Stomach smooth muscle (tissue), 2 donors: Measurements from ENCODE around the gene SLC44A5.

Experiments
- H3K27ac ChIP-seq: one replicate; pipeline ENCODE4 v1.7.0; 2013; ENCODE audit warnings: mild to moderate bottlenecking, low read length, inconsistent platforms
- H3K27me3 ChIP-seq, 2 donors: one replicate each; pipeline ENCODE4 v1.7.0; 2013; ENCODE audit warnings: low read length in 2 of 2; ENCODE audit not compliant: insufficient read depth in 2 of 2, control insufficient read depth in 1 of 2
- H3K36me3 ChIP-seq, 2 donors: one replicate each; pipeline ENCODE4 v1.7.0; 2013; ENCODE audit warnings: low read length in 2 of 2; ENCODE audit not compliant: control insufficient read depth in 2 of 2, insufficient read depth in 2 of 2
- H3K4me1 ChIP-seq: one replicate; pipeline ENCODE4 v1.7.0; 2013; ENCODE audit warnings: low read length; ENCODE audit not compliant: control insufficient read depth, insufficient read depth
- H3K4me3 ChIP-seq, 2 donors: one replicate each; pipeline ENCODE4 v1.7.0; 2013; ENCODE audit warnings: low read length in 2 of 2
- H3K9ac ChIP-seq, 2 donors: one replicate each; pipeline ENCODE4 v1.7.0; 2013; ENCODE audit warnings: low read length in 2 of 2, mild to moderate bottlenecking in 1 of 2
- H3K9me3 ChIP-seq, 2 donors: one replicate each; pipeline ENCODE4 v1.7.0; 2013; ENCODE audit warnings: low read length in 2 of 2; ENCODE audit not compliant: control insufficient read depth in 2 of 2
- donor health status: healthy.
- donor health status: Pancreatic carcinoma.

The SLC44A5 gene

GRCh38 chr1:75589637-75590036 lies 21.3 kb downstream of the SLC44A5 start:
- Histone ChIP-seq H3K9me3 (no peaks in the 10 kb centered on the region), H3K9ac (no peak overlapping the region), H3K4me3 (no peak overlapping the region), H3K27me3 (peaks cover 0 to 2% of the 10 kb centered on the region in 2 donors), H3K27ac (no peak overlapping the region), H3K4me1 (no peaks in the 10 kb centered on the region), H3K36me3 (no peaks in the 10 kb centered on the region)

DNA sequence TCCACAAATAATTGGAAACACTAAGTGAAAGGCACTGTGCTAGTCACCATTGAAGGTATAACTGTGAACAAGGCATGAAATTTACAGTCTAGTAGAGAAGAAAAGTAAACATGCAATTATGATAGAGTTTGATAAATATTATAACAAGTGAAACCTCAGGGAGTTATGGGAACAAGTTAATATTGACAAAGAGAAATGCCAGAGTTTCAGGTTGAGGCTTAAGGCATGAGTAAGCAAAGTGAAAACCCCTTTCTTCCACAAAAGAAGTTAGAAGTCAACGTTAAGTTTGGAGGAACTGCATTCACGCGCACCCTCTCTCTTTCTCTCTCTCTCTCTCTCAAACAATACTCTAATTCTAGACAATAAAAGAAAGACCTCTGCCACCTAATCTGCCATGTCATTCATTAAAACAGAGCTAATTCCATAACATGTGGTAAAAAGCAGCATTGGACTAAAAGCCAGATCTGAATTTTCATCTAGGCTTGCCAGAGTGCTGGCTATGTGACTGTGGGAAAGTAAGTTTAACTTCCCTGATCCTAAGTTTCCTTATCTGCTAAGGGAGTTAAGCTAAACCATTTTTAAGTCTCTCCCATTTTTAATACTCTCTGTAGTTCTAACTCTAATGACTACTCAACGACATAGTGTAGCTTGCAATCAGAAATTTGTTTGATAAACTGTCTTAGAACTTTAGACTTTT lies 22.0 kb downstream of the SLC44A5 start:
- no peak overlapping the region for H3K9ac ChIP-seq
- H3K27ac ChIP-seq = no peak overlapping the region
- no peaks in the 10 kb centered on the region for H3K36me3 ChIP-seq
- no peaks in the 10 kb centered on the region for H3K4me1 ChIP-seq
- peaks cover 0 to 2% of the 10 kb centered on the region in 2 donors for H3K27me3 ChIP-seq
- H3K4me3 ChIP-seq = no peak overlapping the region
- no peaks in the 10 kb centered on the region for H3K9me3 ChIP-seq

GRCh38 chr1:75587692-75588091 lies 23.2 kb downstream of the SLC44A5 start:
- H3K9me3 ChIP-seq = no peaks in the 10 kb centered on the region
- no peak overlapping the region for H3K9ac ChIP-seq
- H3K4me3 ChIP-seq = no peak overlapping the region
- H3K27me3 ChIP-seq = peaks cover 0 to 2% of the 10 kb centered on the region in 2 donors
- H3K27ac ChIP-seq = no peak overlapping the region
- H3K4me1 ChIP-seq = no peaks in the 10 kb centered on the region
- no peaks in the 10 kb centered on the region for H3K36me3 ChIP-seq

DNA sequence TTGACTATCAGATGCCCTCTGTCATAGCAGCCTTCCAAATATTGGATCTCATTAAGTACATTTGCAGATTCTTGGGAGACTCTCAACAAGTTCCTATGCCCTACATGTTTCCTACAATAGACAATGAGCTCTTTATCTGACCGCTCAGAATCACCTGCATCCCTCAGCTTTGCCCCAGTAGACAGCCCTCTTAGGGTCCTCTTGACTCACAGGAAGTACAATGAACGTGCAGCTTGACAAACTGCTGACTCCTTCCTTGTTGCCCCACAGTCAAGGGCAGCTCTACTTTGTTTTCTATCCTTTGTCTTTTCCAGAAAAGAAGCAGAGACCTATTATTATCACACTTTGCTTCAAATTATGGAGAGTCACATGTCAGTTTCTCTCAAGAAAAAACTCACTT lies 27.6 kb downstream of the SLC44A5 start:
- no peaks in the 10 kb centered on the region for H3K4me1 ChIP-seq
- H3K27ac ChIP-seq = no peak overlapping the region
- no peaks in the 10 kb centered on the region for H3K27me3 ChIP-seq
- no peaks in the 10 kb centered on the region for H3K36me3 ChIP-seq
- no peak overlapping the region for H3K9ac ChIP-seq
- no peak overlapping the region for H3K4me3 ChIP-seq
- no peaks in the 10 kb centered on the region for H3K9me3 ChIP-seq

DNA sequence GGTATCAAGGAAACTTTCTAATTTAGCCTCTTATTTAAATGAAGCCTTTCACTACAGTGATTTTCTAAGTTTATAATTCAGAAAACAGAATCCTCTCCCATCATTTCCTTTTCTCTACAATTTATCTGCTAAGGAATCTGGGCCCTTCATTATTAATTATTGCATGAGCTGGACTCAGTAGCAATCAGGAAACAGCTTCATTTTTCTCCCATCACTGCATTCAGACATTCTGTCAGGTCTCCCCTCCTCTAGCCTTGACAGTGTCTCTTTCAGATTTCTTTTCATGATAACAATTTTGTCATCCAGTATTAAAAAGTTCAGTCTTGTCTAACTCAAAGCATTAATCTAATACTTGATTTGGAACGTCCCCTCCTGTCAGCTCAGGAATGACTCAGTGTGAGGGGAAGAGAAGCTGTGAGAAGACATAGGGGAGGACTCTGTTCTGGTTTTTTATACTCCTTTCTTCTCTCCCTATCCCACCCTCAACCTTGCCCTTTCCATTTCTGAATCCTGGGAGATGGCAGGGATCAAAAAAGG lies 28.1 kb downstream of the SLC44A5 start:
- no peaks in the 10 kb centered on the region for H3K4me1 ChIP-seq
- H3K9ac ChIP-seq = no peak overlapping the region
- H3K36me3 ChIP-seq = no peaks in the 10 kb centered on the region
- H3K4me3 ChIP-seq = no peak overlapping the region
- no peaks in the 10 kb centered on the region for H3K27me3 ChIP-seq
- H3K9me3 ChIP-seq = no peaks in the 10 kb centered on the region
- H3K27ac ChIP-seq = no peak overlapping the region

DNA sequence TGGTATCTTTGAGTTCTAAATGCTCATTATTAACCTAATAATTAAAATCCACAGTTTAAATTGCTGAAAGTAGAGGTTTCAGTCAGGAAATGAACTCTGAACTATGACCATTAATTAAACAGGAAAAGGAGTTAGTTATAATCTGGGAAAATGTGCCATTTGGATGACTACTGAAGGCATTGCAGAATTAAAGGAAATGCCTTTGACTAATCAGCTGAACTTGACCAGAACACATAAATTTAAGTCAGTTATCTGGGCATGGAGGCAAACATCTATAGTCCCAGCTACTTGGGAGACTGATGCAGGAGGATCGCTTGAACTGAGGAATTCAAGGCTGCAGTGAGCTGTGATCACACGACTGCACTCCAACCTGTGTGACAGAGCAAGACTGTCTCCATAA lies 31.9 kb downstream of the SLC44A5 start:
- Histone ChIP-seq H3K9ac (no peak overlapping the region), H3K27ac (no peak overlapping the region), H3K27me3 (no peaks in the 10 kb centered on the region), H3K36me3 (no peaks in the 10 kb centered on the region), H3K4me3 (no peak overlapping the region), H3K9me3 (no peaks in the 10 kb centered on the region), H3K4me1 (no peaks in the 10 kb centered on the region)

GRCh38 chr1:75575837-75576236 lies 35.1 kb downstream of the SLC44A5 start:
- Histone ChIP-seq H3K9me3 (no peaks in the 10 kb centered on the region), H3K4me1 (no peaks in the 10 kb centered on the region)

DNA sequence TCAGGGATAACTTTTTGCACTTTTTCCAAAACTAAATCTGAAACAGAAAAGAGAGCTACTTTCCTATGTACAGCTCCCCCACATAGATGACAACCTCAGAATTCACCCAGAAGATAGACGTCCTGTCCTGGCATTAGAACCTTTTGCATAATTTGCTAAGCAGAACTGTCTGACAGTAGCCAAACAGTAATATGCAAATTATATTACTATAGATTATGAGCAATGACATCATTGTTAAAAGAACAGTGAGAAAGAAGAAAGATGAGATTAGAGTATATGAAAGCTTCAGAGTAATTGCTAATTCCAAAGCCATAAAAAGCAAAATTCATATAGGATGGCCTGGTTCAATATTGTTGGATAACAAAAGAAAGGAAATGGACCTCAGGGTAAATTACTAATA lies 43.7 kb downstream of the SLC44A5 start:
- no peaks in the 10 kb centered on the region for H3K36me3 ChIP-seq
- H3K4me3 ChIP-seq = no peak overlapping the region
- H3K27me3 ChIP-seq = no peaks in the 10 kb centered on the region
- no peak overlapping the region for H3K9ac ChIP-seq
- H3K4me1 ChIP-seq = no peaks in the 10 kb centered on the region
- H3K27ac ChIP-seq = no peak overlapping the region
- H3K9me3 ChIP-seq = no peaks in the 10 kb centered on the region

More at GRCh38 chr1:75575837-75576236, 35.1 kb downstream of the SLC44A5 start:
- Histone ChIP-seq H3K27ac (no peak overlapping the region), H3K27me3 (no peaks in the 10 kb centered on the region), H3K9ac (no peak overlapping the region), H3K4me3 (no peak overlapping the region), H3K36me3 (no peaks in the 10 kb centered on the region)

- Histone ChIP-seq H3K27ac (no peak overlapping the region), H3K9me3 (no peaks in the 10 kb centered on the region), H3K4me1 (no peaks in the 10 kb centered on the region), H3K36me3 (no peaks in the 10 kb centered on the region), H3K9ac (no peak overlapping the region), H3K27me3 (no peaks in the 10 kb centered on the region), H3K4me3 (no peak overlapping the region)
These were observed 51.1 kb downstream of the SLC44A5 start for GRCh38 chr1:75559800-75560199.

DNA sequence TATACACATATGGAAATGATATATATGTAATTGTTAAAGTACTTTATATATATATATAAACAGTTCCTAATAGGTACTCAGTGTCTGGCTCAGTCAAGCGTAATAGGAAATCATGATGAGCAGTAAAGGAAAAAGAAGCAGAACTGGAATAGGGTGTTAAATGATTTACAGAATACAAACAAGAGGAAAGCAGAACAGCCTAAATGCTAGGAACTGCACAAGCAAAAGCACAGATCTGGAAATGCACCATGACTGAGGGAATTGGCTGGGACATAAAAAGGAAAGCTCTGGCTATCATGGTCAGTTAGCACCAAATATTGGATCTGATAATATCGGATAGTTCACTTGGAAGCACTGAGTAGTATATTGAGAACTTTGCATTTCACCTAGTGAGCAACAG lies 51.8 kb downstream of the SLC44A5 start:
- H3K9me3 ChIP-seq = no peaks in the 10 kb centered on the region
- no peaks in the 10 kb centered on the region for H3K27me3 ChIP-seq
- H3K36me3 ChIP-seq = no peaks in the 10 kb centered on the region
- no peak overlapping the region for H3K9ac ChIP-seq
- H3K4me3 ChIP-seq = no peak overlapping the region
- H3K27ac ChIP-seq = no peak overlapping the region
- no peaks in the 10 kb centered on the region for H3K4me1 ChIP-seq

- Histone ChIP-seq H3K4me3 (no peak overlapping the region), H3K27me3 (no peaks in the 10 kb centered on the region), H3K9ac (no peak overlapping the region), H3K27ac (no peak overlapping the region), H3K4me1 (no peaks in the 10 kb centered on the region), H3K36me3 (no peaks in the 10 kb centered on the region), H3K9me3 (no peaks in the 10 kb centered on the region)
These were observed 56.0 kb downstream of the SLC44A5 start for GRCh38 chr1:75554870-75555269.
